Measurements from ENCODE around the gene KIF11. TPM values are rescaled to one million over a fixed set of nuclear protein-coding genes. Genes with fewer than 3 reads are reported as not detected.

The KIF11 gene
- total and polyA plus RNA-seq, 2 of the 13 experiments (the other 11 are each of a cell fraction or from before 2014, with no cell fraction given): 8.7 to 38.4 TPM

DNA sequence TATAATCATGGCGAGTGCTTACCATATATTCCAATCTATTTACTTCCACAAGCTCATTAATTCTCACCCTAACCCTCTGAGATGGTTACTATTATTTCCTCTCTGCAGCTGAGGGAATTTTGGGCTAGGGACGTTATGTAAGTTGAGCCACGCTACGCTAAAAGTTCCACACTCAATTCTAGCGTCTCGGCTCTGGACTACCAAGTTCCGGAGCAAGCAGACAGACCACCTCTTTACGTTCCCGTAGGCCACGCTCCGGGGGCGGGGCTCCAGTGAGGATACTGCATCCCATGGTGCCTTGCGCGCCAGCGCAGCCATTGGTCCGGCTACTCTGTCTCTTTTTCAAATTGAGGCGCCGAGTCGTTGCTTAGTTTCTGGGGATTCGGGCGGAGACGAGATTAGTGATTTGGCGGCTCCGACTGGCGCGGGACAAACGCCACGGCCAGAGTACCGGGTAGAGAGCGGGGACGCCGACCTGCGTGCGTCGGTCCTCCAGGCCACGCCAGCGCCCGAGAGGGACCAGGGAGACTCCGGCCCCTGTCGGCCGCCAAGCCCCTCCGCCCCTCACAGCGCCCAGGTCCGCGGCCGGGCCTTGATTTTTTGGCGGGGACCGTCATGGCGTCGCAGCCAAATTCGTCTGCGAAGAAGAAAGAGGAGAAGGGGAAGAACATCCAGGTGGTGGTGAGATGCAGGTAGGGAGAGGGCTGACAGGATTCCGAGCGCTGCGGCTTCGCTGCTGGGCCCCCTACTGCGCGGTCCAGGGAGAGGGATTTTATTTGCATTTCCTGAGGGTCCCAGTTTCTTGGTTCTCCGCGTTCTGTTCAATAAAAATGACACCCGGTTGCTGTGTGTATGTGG, at the start of gene KIF11 (continued):
- TF ChIP-seq, protein P1, sequence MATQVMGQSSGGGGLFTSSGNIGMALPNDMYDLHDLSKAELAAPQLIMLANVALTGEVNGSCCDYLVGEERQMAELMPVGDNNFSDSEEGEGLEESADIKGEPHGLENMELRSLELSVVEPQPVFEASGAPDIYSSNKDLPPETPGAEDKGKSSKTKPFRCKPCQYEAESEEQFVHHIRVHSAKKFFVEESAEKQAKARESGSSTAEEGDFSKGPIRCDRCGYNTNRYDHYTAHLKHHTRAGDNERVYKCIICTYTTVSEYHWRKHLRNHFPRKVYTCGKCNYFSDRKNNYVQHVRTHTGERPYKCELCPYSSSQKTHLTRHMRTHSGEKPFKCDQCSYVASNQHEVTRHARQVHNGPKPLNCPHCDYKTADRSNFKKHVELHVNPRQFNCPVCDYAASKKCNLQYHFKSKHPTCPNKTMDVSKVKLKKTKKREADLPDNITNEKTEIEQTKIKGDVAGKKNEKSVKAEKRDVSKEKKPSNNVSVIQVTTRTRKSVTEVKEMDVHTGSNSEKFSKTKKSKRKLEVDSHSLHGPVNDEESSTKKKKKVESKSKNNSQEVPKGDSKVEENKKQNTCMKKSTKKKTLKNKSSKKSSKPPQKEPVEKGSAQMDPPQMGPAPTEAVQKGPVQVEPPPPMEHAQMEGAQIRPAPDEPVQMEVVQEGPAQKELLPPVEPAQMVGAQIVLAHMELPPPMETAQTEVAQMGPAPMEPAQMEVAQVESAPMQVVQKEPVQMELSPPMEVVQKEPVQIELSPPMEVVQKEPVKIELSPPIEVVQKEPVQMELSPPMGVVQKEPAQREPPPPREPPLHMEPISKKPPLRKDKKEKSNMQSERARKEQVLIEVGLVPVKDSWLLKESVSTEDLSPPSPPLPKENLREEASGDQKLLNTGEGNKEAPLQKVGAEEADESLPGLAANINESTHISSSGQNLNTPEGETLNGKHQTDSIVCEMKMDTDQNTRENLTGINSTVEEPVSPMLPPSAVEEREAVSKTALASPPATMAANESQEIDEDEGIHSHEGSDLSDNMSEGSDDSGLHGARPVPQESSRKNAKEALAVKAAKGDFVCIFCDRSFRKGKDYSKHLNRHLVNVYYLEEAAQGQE (IDR thresholded peaks at IDR 0.05; ENCODE audit: borderline replicate concordance in 1 of 2, low read depth in 1 of 2, low read length in 2 of 2): peak in 1 of 2 experiments; percentile 66; a peak in 1 of 4 replicates
- TF ChIP-seq THYN1 (CRISPR knock-in tag; IDR thresholded peaks at IDR 0.05; ENCODE audit: borderline replicate concordance, low read depth) (no peak), SMARCE1 (IDR thresholded peaks at IDR 0.05; ENCODE audit: borderline replicate concordance) (no peak), HNRNPK (IDR thresholded peaks at IDR 0.05; ENCODE audit: low read depth, low read length, poor library complexity, severe bottlenecking) (no peak), TBP (CRISPR knock-in tag; IDR thresholded peaks at IDR 0.05) (no peak), SRSF1 (optimal IDR thresholded peaks at IDR 0.05; ENCODE audit: low read depth, low read length) (no peak), ZNF256 (CRISPR knock-in tag; conservative IDR thresholded peaks at IDR 0.05) (no peak), HDAC2 (CRISPR knock-in tag; IDR thresholded peaks at IDR 0.05) (peak; percentile 58; the same call in 1 of the 2 replicates), SAP130 (CRISPR knock-in tag; IDR thresholded peaks at IDR 0.05; ENCODE audit: low read depth) (peak; percentile 99), GTF3A (CRISPR knock-in tag; conservative IDR thresholded peaks at IDR 0.05) (0 out of 2 replicates have a peak, but pooled peaks have one; percentile 16), RBM39 (IDR thresholded peaks at IDR 0.05; ENCODE audit: low read depth, low read length, poor library complexity, severe bottlenecking) (no peak), TMF1 (CRISPR knock-in tag; IDR thresholded peaks at IDR 0.05; ENCODE audit: low read depth) (peak; percentile 66; the same call in 1 of the 2 replicates), GZF1 (CRISPR knock-in tag; IDR thresholded peaks at IDR 0.05) (no peak), FOXK2 (IDR thresholded peaks at IDR 0.05) (no peak), YY1 (IDR thresholded peaks at IDR 0.05; ENCODE audit: insufficient read depth, insufficient replicate concordance, low read depth, low read length) (peak; percentile 65), ZNF546 (CRISPR knock-in tag; conservative IDR thresholded peaks at IDR 0.05) (no peak)
- TF ChIP-seq, protein P2, sequence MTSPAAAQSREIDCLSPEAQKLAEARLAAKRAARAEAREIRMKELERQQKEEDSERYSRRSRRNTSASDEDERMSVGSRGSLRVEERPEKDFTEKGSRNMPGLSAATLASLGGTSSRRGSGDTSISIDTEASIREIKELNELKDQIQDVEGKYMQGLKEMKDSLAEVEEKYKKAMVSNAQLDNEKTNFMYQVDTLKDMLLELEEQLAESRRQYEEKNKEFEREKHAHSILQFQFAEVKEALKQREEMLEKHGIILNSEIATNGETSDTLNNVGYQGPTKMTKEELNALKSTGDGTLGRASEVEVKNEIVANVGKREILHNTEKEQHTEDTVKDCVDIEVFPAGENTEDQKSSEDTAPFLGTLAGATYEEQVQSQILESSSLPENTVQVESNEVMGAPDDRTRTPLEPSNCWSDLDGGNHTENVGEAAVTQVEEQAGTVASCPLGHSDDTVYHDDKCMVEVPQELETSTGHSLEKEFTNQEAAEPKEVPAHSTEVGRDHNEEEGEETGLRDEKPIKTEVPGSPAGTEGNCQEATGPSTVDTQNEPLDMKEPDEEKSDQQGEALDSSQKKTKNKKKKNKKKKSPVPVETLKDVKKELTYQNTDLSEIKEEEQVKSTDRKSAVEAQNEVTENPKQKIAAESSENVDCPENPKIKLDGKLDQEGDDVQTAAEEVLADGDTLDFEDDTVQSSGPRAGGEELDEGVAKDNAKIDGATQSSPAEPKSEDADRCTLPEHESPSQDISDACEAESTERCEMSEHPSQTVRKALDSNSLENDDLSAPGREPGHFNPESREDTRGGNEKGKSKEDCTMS (CRISPR knock-in tag; conservative IDR thresholded peaks at IDR 0.05): no peak
- TF ChIP-seq, protein P3, sequence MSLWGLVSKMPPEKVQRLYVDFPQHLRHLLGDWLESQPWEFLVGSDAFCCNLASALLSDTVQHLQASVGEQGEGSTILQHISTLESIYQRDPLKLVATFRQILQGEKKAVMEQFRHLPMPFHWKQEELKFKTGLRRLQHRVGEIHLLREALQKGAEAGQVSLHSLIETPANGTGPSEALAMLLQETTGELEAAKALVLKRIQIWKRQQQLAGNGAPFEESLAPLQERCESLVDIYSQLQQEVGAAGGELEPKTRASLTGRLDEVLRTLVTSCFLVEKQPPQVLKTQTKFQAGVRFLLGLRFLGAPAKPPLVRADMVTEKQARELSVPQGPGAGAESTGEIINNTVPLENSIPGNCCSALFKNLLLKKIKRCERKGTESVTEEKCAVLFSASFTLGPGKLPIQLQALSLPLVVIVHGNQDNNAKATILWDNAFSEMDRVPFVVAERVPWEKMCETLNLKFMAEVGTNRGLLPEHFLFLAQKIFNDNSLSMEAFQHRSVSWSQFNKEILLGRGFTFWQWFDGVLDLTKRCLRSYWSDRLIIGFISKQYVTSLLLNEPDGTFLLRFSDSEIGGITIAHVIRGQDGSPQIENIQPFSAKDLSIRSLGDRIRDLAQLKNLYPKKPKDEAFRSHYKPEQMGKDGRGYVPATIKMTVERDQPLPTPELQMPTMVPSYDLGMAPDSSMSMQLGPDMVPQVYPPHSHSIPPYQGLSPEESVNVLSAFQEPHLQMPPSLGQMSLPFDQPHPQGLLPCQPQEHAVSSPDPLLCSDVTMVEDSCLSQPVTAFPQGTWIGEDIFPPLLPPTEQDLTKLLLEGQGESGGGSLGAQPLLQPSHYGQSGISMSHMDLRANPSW (CRISPR knock-in tag; IDR thresholded peaks at IDR 0.05; ENCODE audit: borderline replicate concordance): peak; percentile 45; the same call in 1 of the 2 replicates

Data from HepG2 (cell line).